Upper lobe of left lung (tissue), 6 donors: ENCODE data around the gene R3HDM1. TPM values are rescaled to one million over a fixed set of nuclear protein-coding genes. Genes with fewer than 3 reads are reported as not detected.

ENCODE experiments used
- ATAC-seq, 2 donors: fragments of 200-7000 bp; cut with Tn5 transposase; one replicate each; pipeline ENCODE4 v1.9.1; 2022; ENCODE audit warnings: mild to moderate bottlenecking in 2 of 2, moderate library complexity in 2 of 2; ENCODE audit not compliant: low FRiP score in 2 of 2
- DNase-seq, 2 donors: peaks; one replicate each; pipeline ENCODE4 v3.0.0-alpha.2; 2019 to 2020
- H3K27ac ChIP-seq, 4 donors: fragments of 200-600 bp; sonication (generic); one replicate each; pipeline ENCODE4 v1.5.1; 2016 to 2019
- H3K27me3 ChIP-seq, 4 donors: fragments of 200-600 bp; sonication (generic); one replicate each; pipeline ENCODE4 v1.5.1; 2017 to 2019
- H3K36me3 ChIP-seq, 4 donors: fragments of 200-600 bp; sonication (generic); one replicate each; pipeline ENCODE4 v1.5.1; 2016 to 2019
- H3K4me1 ChIP-seq, 4 donors: fragments of 200-600 bp; sonication (generic); one replicate each; pipeline ENCODE4 v1.5.1; 2018 to 2019
- H3K4me3 ChIP-seq, 4 donors: fragments of 200-600 bp; sonication (generic); one replicate each; pipeline ENCODE4 v1.5.1; 2017 to 2019; ENCODE audit warnings: mild to moderate bottlenecking in 2 of 4, moderate library complexity in 1 of 4
- H3K9me3 ChIP-seq, 4 donors: fragments of 200-600 bp; sonication (generic); one replicate each; pipeline ENCODE4 v1.5.1; 2018 to 2019
- EP300 ChIP-seq, 4 donors: sonication (generic); formaldehyde crosslinking; IDR thresholded peaks; one replicate each; pipeline ENCODE4 v1.5.1; 2017; ENCODE audit warnings: antibody characterized with exemption in 4 of 4, control low read depth in 2 of 4
- POLR2A ChIP-seq, 4 donors: fragments of 450-650 bp; IDR thresholded peaks; one replicate each; pipeline ENCODE4 v1.5.1; 2016 to 2017; ENCODE audit warnings: antibody characterized with exemption in 4 of 4, mild to moderate bottlenecking in 2 of 4
- POLR2AphosphoS5 ChIP-seq, 2 donors: sonication (generic); formaldehyde crosslinking; IDR thresholded peaks; one replicate each; pipeline ENCODE4 v1.5.1; 2017; ENCODE audit warnings: antibody characterized with exemption in 2 of 2
- WGBS, 2 donors: methylation state at CpG; one replicate each; pipeline ENCODE4 v1.1.5; 2017 to 2018; 5-methylcytosine and 5-hydroxymethylcytosine counted together
- total RNA-seq, 6 donors: library from RNA; depleted of rRNA in 4 of 6; stranded (reverse); fragments of >200 nt in 4 of 6; gene quantifications; one replicate each; pipeline versions ENCODE4 v1.1.0 to v1.2.1, GENCODE V29; 2016 to 2021
- TF ChIP-seq, protein P1 (sequence below), 6 experiments: fragments of 450-650 bp in 4 of 6; fragments of 200-600 bp in 2 of 6; sonication (generic) in 2 of 6; IDR thresholded peaks; one replicate each; pipeline ENCODE4 v1.5.1; 2016 to 2019; ENCODE audit warnings: antibody characterized with exemption in 6 of 6
- donor health status: DM: no; HTN: no; CAD: no; lungs with moderate emphysema.
- donor health status: DM: no; HTN: yes; CAD: no; lungs with severe emphysema.

Gene R3HDM1
- total RNA-seq, 6 donors from 2014 or later: 9.0 to 43.0 (median 16.2) TPM

GRCh38 chr2:135557530-135557929 is 26.2 kb downstream of the R3HDM1 start:
- H3K27me3 ChIP-seq: no peaks in the 10 kb centered on the region
- ATAC-seq: no peak
- no peaks in the 10 kb centered on the region for H3K9me3 ChIP-seq
- TF ChIP-seq POLR2AphosphoS5 (IDR thresholded peaks at IDR 0.05): no peak
- TF ChIP-seq, protein P1, sequence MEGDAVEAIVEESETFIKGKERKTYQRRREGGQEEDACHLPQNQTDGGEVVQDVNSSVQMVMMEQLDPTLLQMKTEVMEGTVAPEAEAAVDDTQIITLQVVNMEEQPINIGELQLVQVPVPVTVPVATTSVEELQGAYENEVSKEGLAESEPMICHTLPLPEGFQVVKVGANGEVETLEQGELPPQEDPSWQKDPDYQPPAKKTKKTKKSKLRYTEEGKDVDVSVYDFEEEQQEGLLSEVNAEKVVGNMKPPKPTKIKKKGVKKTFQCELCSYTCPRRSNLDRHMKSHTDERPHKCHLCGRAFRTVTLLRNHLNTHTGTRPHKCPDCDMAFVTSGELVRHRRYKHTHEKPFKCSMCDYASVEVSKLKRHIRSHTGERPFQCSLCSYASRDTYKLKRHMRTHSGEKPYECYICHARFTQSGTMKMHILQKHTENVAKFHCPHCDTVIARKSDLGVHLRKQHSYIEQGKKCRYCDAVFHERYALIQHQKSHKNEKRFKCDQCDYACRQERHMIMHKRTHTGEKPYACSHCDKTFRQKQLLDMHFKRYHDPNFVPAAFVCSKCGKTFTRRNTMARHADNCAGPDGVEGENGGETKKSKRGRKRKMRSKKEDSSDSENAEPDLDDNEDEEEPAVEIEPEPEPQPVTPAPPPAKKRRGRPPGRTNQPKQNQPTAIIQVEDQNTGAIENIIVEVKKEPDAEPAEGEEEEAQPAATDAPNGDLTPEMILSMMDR (IDR thresholded peaks at IDR 0.05): no peak
- TF ChIP-seq POLR2A (IDR thresholded peaks at IDR 0.05): no peak
- H3K4me3 ChIP-seq: no peak overlapping the region
- no peak overlapping the region for H3K27ac ChIP-seq
- no peaks in the 10 kb centered on the region for H3K4me1 ChIP-seq
- WGBS, 2 donors: 64 to 74% methylated on average over 1 of the region's 1 CpG
- peaks cover 0 to 5% (median 0%) of the 10 kb centered on the region in 4 donors for H3K36me3 ChIP-seq
- DNase-seq: no peak

DNA sequence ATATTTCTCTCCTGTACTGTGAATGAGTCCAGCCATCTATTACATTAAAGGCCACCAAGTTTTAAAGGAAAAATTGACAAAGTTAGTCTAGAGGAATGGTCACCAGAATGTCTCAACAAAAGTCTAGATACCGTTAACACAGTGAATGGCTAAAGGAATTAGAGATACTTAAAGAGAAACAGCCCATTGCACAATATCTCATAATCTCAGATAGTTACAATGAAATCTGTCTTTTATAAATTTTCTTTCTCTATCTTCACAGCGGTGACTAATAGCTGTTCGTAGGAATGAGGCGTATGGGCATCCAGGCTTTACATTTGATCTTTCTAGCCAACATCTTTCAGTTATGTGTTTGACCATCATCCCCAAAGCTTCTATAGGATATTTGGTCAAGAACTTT is 30.6 kb downstream of the R3HDM1 start:
- no peaks in the 10 kb centered on the region for H3K4me1 ChIP-seq
- H3K27me3 ChIP-seq: no peaks in the 10 kb centered on the region
- TF ChIP-seq EP300 (IDR thresholded peaks at IDR 0.05) (no peak), POLR2AphosphoS5 (IDR thresholded peaks at IDR 0.05) (no peak)
- TF ChIP-seq, protein P1 (IDR thresholded peaks at IDR 0.05): no peak
- DNase-seq (no peak), ATAC-seq (no peak)
- H3K9me3 ChIP-seq: no peaks in the 10 kb centered on the region
- WGBS, 2 donors: 94 to 97% methylated on average over 4 of the region's 4 CpGs
- peaks cover 0 to 5% (median 0%) of the 10 kb centered on the region in 4 donors for H3K36me3 ChIP-seq
- no peak overlapping the region for H3K4me3 ChIP-seq
- no peak overlapping the region for H3K27ac ChIP-seq

DNA sequence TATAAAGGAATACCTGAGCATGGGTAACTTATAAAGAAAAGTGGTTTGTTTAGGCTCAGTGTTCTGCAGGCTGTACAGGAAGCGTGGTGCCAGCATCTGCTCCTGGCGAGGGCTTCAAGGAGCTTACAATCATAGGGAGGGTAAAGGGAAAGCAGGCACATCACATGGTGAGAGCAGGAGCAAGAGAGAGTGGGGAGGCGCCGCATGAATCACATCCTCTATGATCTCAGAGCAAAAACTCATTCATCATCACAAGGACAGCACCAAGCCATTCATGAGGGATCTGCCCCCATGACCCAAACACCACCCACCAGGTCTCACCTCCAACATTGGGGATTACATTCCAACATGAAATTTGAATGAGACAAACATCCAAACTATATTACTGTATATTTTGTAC is 32.5 kb downstream of the R3HDM1 start:
- Histone ChIP-seq H3K36me3 (peaks cover 0 to 5% (median 0%) of the 10 kb centered on the region in 4 donors), H3K4me1 (no peaks in the 10 kb centered on the region), H3K9me3 (no peaks in the 10 kb centered on the region), H3K27me3 (no peaks in the 10 kb centered on the region), H3K4me3 (no peak overlapping the region), H3K27ac (no peak overlapping the region)
- TF ChIP-seq POLR2A (IDR thresholded peaks at IDR 0.05): no peak
- TF ChIP-seq EP300 (IDR thresholded peaks at IDR 0.05): no peak
- no peak for TF ChIP-seq POLR2AphosphoS5 (IDR thresholded peaks at IDR 0.05)
- TF ChIP-seq, protein P1 (IDR thresholded peaks at IDR 0.05): no peak
- ATAC-seq (no peak), DNase-seq (no peak)
- 94 to 100% methylated on average over 4 of the region's 4 CpGs for WGBS, 2 donors

- DNase-seq (no peak), ATAC-seq (no peak)
Measured at GRCh38 chr2:135570884-135571283, 39.6 kb downstream of the R3HDM1 start.

GRCh38 chr2:135573620-135574019 is 42.3 kb downstream of the R3HDM1 start:
- no peak overlapping the region for H3K27ac ChIP-seq
- peaks cover 0 to 7% (median 0%) of the 10 kb centered on the region in 4 donors for H3K36me3 ChIP-seq
- H3K9me3 ChIP-seq: no peaks in the 10 kb centered on the region
- no peaks in the 10 kb centered on the region for H3K27me3 ChIP-seq
- 92 to 95% methylated on average over 1 of the region's 1 CpG for WGBS, 2 donors
- TF ChIP-seq POLR2AphosphoS5 (IDR thresholded peaks at IDR 0.05) (no peak), POLR2A (IDR thresholded peaks at IDR 0.05) (no peak), EP300 (IDR thresholded peaks at IDR 0.05) (no peak)
- TF ChIP-seq, protein P1 (IDR thresholded peaks at IDR 0.05): no peak
- H3K4me3 ChIP-seq: no peak overlapping the region
- DNase-seq (no peak), ATAC-seq (no peak)
- H3K4me1 ChIP-seq: no peaks in the 10 kb centered on the region

More at GRCh38 chr2:135570884-135571283, 39.6 kb downstream of the R3HDM1 start:
- H3K27me3 ChIP-seq: no peaks in the 10 kb centered on the region
- no peak overlapping the region for H3K27ac ChIP-seq
- H3K36me3 ChIP-seq: peaks cover 0 to 7% (median 0%) of the 10 kb centered on the region in 4 donors
- WGBS, 2 donors: 81 to 85% methylated on average over 2 of the region's 2 CpGs
- no peaks in the 10 kb centered on the region for H3K4me1 ChIP-seq
- TF ChIP-seq POLR2A (IDR thresholded peaks at IDR 0.05) (no peak), EP300 (IDR thresholded peaks at IDR 0.05) (no peak), POLR2AphosphoS5 (IDR thresholded peaks at IDR 0.05) (no peak)
- TF ChIP-seq, protein P1 (IDR thresholded peaks at IDR 0.05): no peak
- H3K9me3 ChIP-seq: no peaks in the 10 kb centered on the region
- H3K4me3 ChIP-seq: no peak overlapping the region
